Measurements from ENCODE around the gene IGBP1.

DNA sequence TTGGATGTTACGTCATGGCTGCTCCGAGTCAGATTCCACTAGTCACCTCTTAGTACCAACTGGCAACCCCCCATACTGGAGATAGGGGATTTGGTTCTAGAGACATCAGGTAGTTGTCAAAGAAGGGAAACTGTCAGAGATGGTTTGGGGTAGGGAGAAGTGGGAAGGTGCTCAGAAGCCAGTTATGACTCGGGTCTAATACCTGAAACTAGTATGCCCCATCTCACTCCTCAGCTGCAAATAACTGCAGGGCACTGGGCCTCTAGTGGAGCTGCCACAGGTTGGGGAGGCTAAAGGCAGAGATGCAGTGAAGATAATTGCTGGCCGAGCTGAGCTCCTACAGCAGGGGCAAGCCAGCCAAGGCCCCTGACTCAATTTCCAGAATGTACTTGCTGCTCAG lies 41.0 kb upstream of the IGBP1 start:
- TF ChIP-seq, protein P1, sequence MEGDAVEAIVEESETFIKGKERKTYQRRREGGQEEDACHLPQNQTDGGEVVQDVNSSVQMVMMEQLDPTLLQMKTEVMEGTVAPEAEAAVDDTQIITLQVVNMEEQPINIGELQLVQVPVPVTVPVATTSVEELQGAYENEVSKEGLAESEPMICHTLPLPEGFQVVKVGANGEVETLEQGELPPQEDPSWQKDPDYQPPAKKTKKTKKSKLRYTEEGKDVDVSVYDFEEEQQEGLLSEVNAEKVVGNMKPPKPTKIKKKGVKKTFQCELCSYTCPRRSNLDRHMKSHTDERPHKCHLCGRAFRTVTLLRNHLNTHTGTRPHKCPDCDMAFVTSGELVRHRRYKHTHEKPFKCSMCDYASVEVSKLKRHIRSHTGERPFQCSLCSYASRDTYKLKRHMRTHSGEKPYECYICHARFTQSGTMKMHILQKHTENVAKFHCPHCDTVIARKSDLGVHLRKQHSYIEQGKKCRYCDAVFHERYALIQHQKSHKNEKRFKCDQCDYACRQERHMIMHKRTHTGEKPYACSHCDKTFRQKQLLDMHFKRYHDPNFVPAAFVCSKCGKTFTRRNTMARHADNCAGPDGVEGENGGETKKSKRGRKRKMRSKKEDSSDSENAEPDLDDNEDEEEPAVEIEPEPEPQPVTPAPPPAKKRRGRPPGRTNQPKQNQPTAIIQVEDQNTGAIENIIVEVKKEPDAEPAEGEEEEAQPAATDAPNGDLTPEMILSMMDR (IDR thresholded peaks at IDR 0.05 in 2 of 3, conservative IDR thresholded peaks at IDR 0.05 in 1 of 3; ENCODE audit: borderline replicate concordance in 1 of 3, insufficient read depth in 1 of 3, low read depth in 2 of 3, low read length in 2 of 3), result no peak
- no peak for TF ChIP-seq EZH2 (IDR thresholded peaks at IDR 0.05)
- TF ChIP-seq POLR2A (IDR thresholded peaks at IDR 0.05; ENCODE audit: borderline replicate concordance, extremely low read depth, insufficient read depth, insufficient read length), result no peak
- no peak for TF ChIP-seq ZFX (IDR thresholded peaks at IDR 0.05)
- TF ChIP-seq SIN3A (IDR thresholded peaks at IDR 0.05; ENCODE audit: low read depth), result no peak
- TF ChIP-seq, protein P2, sequence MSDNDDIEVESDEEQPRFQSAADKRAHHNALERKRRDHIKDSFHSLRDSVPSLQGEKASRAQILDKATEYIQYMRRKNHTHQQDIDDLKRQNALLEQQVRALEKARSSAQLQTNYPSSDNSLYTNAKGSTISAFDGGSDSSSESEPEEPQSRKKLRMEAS (IDR thresholded peaks at IDR 0.05), result no peak
- no peak for TF ChIP-seq SP1 (IDR thresholded peaks at IDR 0.05; ENCODE audit: low read depth)
- TF ChIP-seq, protein P3, sequence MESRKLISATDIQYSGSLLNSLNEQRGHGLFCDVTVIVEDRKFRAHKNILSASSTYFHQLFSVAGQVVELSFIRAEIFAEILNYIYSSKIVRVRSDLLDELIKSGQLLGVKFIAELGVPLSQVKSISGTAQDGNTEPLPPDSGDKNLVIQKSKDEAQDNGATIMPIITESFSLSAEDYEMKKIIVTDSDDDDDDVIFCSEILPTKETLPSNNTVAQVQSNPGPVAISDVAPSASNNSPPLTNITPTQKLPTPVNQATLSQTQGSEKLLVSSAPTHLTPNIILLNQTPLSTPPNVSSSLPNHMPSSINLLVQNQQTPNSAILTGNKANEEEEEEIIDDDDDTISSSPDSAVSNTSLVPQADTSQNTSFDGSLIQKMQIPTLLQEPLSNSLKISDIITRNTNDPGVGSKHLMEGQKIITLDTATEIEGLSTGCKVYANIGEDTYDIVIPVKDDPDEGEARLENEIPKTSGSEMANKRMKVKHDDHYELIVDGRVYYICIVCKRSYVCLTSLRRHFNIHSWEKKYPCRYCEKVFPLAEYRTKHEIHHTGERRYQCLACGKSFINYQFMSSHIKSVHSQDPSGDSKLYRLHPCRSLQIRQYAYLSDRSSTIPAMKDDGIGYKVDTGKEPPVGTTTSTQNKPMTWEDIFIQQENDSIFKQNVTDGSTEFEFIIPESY (IDR thresholded peaks at IDR 0.05; ENCODE audit: extremely low read depth, insufficient replicate concordance, low read length), result no peak
- TF ChIP-seq JUND (IDR thresholded peaks at IDR 0.05), result no peak
- TF ChIP-seq, protein P4, sequence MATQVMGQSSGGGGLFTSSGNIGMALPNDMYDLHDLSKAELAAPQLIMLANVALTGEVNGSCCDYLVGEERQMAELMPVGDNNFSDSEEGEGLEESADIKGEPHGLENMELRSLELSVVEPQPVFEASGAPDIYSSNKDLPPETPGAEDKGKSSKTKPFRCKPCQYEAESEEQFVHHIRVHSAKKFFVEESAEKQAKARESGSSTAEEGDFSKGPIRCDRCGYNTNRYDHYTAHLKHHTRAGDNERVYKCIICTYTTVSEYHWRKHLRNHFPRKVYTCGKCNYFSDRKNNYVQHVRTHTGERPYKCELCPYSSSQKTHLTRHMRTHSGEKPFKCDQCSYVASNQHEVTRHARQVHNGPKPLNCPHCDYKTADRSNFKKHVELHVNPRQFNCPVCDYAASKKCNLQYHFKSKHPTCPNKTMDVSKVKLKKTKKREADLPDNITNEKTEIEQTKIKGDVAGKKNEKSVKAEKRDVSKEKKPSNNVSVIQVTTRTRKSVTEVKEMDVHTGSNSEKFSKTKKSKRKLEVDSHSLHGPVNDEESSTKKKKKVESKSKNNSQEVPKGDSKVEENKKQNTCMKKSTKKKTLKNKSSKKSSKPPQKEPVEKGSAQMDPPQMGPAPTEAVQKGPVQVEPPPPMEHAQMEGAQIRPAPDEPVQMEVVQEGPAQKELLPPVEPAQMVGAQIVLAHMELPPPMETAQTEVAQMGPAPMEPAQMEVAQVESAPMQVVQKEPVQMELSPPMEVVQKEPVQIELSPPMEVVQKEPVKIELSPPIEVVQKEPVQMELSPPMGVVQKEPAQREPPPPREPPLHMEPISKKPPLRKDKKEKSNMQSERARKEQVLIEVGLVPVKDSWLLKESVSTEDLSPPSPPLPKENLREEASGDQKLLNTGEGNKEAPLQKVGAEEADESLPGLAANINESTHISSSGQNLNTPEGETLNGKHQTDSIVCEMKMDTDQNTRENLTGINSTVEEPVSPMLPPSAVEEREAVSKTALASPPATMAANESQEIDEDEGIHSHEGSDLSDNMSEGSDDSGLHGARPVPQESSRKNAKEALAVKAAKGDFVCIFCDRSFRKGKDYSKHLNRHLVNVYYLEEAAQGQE (IDR thresholded peaks at IDR 0.05; ENCODE audit: low read depth), result no peak
- no peak for TF ChIP-seq EZH2phosphoT487 (IDR thresholded peaks at IDR 0.05; ENCODE audit: borderline replicate concordance)

Data from HCT116 (cell line).